Myometrial cell (primary cell): ENCODE data around the gene DDX55. TPM values are rescaled to one million over a fixed set of nuclear protein-coding genes. Genes with fewer than 3 reads are reported as not detected.

ENCODE experiments used
- total RNA-seq: library from RNA; depleted of rRNA; stranded (reverse); fragments of >200 nt; gene quantifications from 2 replicates; pipeline ENCODE4 v1.2.3, GENCODE V29; 2015

The DDX55 gene, protein sequence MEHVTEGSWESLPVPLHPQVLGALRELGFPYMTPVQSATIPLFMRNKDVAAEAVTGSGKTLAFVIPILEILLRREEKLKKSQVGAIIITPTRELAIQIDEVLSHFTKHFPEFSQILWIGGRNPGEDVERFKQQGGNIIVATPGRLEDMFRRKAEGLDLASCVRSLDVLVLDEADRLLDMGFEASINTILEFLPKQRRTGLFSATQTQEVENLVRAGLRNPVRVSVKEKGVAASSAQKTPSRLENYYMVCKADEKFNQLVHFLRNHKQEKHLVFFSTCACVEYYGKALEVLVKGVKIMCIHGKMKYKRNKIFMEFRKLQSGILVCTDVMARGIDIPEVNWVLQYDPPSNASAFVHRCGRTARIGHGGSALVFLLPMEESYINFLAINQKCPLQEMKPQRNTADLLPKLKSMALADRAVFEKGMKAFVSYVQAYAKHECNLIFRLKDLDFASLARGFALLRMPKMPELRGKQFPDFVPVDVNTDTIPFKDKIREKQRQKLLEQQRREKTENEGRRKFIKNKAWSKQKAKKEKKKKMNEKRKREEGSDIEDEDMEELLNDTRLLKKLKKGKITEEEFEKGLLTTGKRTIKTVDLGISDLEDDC
- 11.2 and 12.1 TPM in 2 replicates for total RNA-seq

DNA sequence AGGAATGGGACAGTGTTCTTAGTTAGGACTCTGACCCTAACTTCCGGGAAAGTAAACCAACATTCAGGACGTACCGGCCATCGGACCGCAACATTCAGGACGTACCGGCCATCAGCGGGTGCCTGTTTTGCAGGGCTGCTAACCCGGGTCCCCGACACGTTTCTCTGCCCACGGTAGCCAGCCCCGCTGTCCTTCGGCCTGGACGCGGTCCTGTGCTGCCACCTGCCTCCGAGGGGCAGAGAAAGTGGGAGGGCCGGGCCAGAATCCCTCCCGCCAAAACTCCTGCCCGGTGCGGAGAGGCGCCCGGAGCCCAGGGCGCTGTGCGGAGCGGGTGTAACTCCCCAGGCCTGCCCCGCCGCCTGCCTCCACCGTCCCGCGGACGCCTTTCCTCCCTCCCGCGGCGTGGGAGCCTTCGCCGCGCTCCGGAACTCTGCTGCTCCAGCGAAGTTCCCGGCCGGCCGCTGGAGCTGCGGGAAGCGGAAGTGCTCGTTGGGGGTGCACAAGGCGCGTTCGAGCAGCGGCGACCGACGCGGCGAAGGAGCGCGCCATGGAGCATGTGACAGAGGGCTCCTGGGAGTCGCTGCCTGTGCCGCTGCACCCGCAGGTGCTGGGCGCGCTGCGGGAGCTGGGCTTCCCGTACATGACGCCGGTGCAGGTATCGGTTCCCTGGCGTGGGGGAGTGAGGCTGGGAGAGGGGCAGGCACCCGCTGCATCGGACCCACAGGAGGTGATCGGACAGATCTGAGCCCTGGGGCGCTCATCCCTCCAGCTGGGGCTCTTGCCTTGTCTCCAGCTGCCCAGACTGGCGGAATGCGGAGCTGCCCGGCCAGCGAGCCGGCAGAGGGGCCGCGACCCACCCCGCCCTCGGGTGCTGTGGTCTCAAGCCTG, at the start of gene DDX55:
DDX55 (plus strand) TSS at position 498 of the 888 bp plus-strand sequence; CDS start at position 548, 50 bp downstream.

DNA sequence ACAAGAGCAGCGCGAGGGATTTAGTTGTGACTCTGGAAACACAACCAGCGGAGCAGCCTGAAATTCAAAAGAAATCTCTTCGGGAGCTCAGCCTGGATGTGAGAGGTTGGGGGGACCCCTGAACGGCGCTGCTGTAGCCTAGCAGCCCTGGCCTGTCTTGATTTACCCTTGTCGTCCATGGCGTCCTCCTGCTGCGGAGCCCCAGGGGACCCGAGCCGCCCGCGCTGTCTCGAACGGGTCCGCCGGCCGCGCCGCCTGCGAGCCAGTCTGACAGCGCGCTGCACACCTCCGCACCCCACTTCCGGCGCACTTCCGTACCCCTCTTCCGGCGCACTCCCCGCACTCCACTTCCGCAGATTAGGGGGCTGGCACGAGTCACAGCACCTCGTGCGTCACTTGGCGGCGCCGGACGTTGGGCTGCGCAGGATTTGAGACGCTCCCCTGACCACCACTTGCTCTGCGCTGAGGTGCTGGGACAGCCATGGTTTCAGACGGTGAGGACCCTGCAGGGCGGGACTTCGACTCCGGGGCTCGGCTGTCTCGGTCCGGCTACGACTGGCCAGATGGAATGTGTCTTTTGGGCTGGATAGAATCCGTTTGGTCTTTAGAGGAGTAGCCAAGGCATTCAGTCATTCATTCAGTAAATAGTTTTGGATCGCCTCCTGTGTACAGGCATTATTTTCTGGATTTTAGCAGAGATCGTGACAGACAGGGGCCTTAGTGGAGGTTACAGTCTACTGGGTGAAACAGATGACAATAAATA, 31.7 kb downstream of the DDX55 start, which contains the start of the genes EIF2B1 and GTF2H3:
EIF2B1 (minus strand) TSS at position 308 of the 763 bp plus-strand sequence; CDS start at position 179, 129 bp downstream.
GTF2H3 (plus strand) TSS at position 451 of the 763 bp plus-strand sequence; CDS start at position 482, 31 bp downstream.

Other genes with a start within 250 kb of the DDX55 start
- 15.0 and 19.7 TPM in 2 replicates for gene SBNO1, start 237.3 kb upstream of the DDX55 start, total RNA-seq
- 44.7 and 51.6 TPM in 2 replicates for gene KMT5A, start 218.0 kb upstream of the DDX55 start, total RNA-seq
- gene RILPL2, start 165.4 kb upstream of the DDX55 start, total RNA-seq: 7.3 and 8.1 TPM in 2 replicates
- 10.8 and 11.5 TPM in 2 replicates for gene SNRNP35, start 144.0 kb upstream of the DDX55 start, total RNA-seq
- 13.8 and 16.1 TPM in 2 replicates for gene RILPL1, start 68.4 kb upstream of the DDX55 start, total RNA-seq
- gene TMED2, start 17.5 kb upstream of the DDX55 start, total RNA-seq: 252 and 307 TPM in 2 replicates
- gene EIF2B1, start 31.6 kb downstream of the DDX55 start, total RNA-seq: 79.6 and 90.7 TPM in 2 replicates
- 37.7 and 45.8 TPM in 2 replicates for gene GTF2H3, start 31.7 kb downstream of the DDX55 start, total RNA-seq
- 13.5 and 14.4 TPM in 2 replicates for gene TCTN2, start 69.0 kb downstream of the DDX55 start, total RNA-seq
- 8.9 and 13.8 TPM in 2 replicates for gene ATP6V0A2, start 110.3 kb downstream of the DDX55 start, total RNA-seq
- under 0.01 TPM in 2 replicates for gene DNAH10, start 160.2 kb downstream of the DDX55 start, total RNA-seq